Cardiac muscle cell (in vitro differentiated cells and primary cell): ENCODE data around the gene NBPF1. TPM values are rescaled to one million over a fixed set of nuclear protein-coding genes. Genes with fewer than 3 reads are reported as not detected.
"Not testable (repeated sequence)": the region's sequence is repeated elsewhere in the genome, so short reads cannot be mapped to it uniquely, and the experiment has no call there.

ENCODE experiments used
- DNase-seq, 2 donors: peaks; one replicate each; pipeline versions ENCODE4 v3.0.0 to v3.0.0-alpha.2; 2010 to 2017; ENCODE audit warnings: low read depth in 1 of 2, low spot score in 1 of 2
- H3K27ac ChIP-seq: fragments of 200-600 bp; sonication (generic); 2 replicates; pipeline ENCODE4 v1.5.1; 2016
- H3K27me3 ChIP-seq: fragments of 200-600 bp; sonication (generic); 2 replicates; pipeline ENCODE4 v1.6.0; 2016; ENCODE audit warnings: control low read depth
- H3K36me3 ChIP-seq: fragments of 200-600 bp; sonication (generic); 2 replicates; pipeline ENCODE4 v1.5.1; 2016; ENCODE audit warnings: control low read depth
- H3K4me1 ChIP-seq: fragments of 200-600 bp; sonication (generic); 2 replicates; pipeline ENCODE4 v1.8.1; 2017; ENCODE audit warnings: low read depth, mild to moderate bottlenecking, mixed run types
- H3K4me3 ChIP-seq: fragments of 200-600 bp; sonication (generic); 2 replicates; pipeline ENCODE4 v1.5.1; 2016; ENCODE audit warnings: mild to moderate bottlenecking
- H3K9me3 ChIP-seq: fragments of 200-600 bp; sonication (generic); 2 replicates; pipeline ENCODE4 v1.5.1; 2017; ENCODE audit warnings: low read depth, mild to moderate bottlenecking, control low read depth
- CTCF ChIP-seq: IDR thresholded peaks from 2 replicates; pipeline ENCODE4 v1.5.1; 2012; ENCODE audit warnings: low read depth, mild to moderate bottlenecking, low read length
- polyA plus RNA-seq: library from polyadenylated mRNA; unstranded; fragments of >200 nt; fragmentation: Nextera tagmentation; extraction: Ambion mirVana; gene quantifications from 2 replicates; pipeline ENCODE4 v1.2.1, GENCODE V29; 2016
- total RNA-seq: library from RNA; depleted of rRNA; stranded (reverse); fragments of >200 nt; gene quantifications from 2 replicates; pipeline ENCODE4 v1.2.3, GENCODE V29; 2016

Gene NBPF1
- total and polyA plus RNA-seq, 2 experiments from 2014 or later = 42.8 to 57.6 TPM

- no peak for TF ChIP-seq CTCF
- Histone ChIP-seq H3K27me3 (peaks cover 5% of the 10 kb centered on the region), H3K9me3 (no peaks in the 10 kb centered on the region), H3K4me1 (peaks cover 14% of the 10 kb centered on the region), H3K27ac (peak overlapping the region; percentile 47), H3K4me3 (peak overlapping the region; percentile 31), H3K36me3 (peaks cover 11% of the 10 kb centered on the region)
- DNase-seq = peak; percentile 87 to 92
Measured at GRCh38 chr1:16612332-16613172, 812 bp downstream of the NBPF1 start.

GRCh38 chr1:16611981-16612331, 1.4 kb downstream of the NBPF1 start:
- Histone ChIP-seq H3K36me3 (peaks cover 15% of the 10 kb centered on the region), H3K4me3 (peak overlapping the region; percentile 31), H3K4me1 (peaks cover 14% of the 10 kb centered on the region)
- H3K9me3 ChIP-seq, DNase-seq, H3K27ac ChIP-seq, H3K27me3 ChIP-seq: not testable (repeated sequence)

- peaks cover 22% of the 10 kb centered on the region for H3K36me3 ChIP-seq
- H3K27ac ChIP-seq, H3K9me3 ChIP-seq, H3K4me3 ChIP-seq, DNase-seq, H3K27me3 ChIP-seq: not testable (repeated sequence)
- peaks cover 14% of the 10 kb centered on the region for H3K4me1 ChIP-seq
Measured at GRCh38 chr1:16611164-16611563, 2.2 kb downstream of the NBPF1 start.

DNA sequence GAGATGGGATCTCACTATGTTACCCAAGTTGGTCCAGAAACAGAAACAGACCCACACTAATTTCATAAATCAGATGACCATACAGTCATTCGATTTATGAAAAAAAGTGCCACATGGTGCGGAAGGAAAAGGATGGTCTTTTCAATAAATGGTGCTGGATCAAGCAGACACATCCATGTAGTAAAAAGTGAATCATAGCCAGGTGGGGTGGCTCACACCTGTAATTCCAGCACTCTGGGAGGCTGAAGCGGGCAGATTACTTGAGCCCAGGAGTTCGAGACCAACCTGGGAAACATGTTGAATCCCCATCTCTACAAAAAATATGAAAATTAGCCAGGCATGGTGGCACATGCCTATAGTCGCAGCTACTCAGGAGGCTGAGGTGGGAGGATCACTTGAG, 2.8 kb downstream of the NBPF1 start:
- not testable (repeated sequence) for H3K9me3 ChIP-seq, DNase-seq, H3K4me3 ChIP-seq, H3K27me3 ChIP-seq, H3K27ac ChIP-seq
- Histone ChIP-seq H3K36me3 (peaks cover 27% of the 10 kb centered on the region), H3K4me1 (peaks cover 14% of the 10 kb centered on the region)

DNA sequence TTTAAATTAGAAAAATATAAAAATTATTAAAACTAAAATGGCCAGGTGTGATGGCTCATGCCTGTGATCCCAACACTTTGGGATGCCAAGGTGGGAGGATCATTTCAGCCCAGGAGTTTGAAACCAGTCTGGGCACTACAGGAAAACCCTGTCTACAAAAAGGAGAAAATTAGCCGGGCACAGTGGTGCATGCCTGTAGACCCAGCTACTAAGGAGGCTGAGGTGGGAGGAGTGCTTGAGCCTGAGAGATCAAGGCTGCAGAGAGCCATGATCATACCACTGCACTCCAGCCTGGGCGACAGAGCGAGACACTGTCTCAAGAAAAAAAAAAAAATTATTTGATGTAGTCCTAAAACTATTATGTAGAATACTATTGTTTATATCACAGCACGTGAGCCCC, 3.6 kb downstream of the NBPF1 start:
- not testable (repeated sequence) for DNase-seq, H3K4me3 ChIP-seq, H3K27me3 ChIP-seq, H3K27ac ChIP-seq, H3K9me3 ChIP-seq
- peaks cover 14% of the 10 kb centered on the region for H3K4me1 ChIP-seq
- peaks cover 35% of the 10 kb centered on the region for H3K36me3 ChIP-seq

- peaks cover 38% of the 10 kb centered on the region for H3K36me3 ChIP-seq
- no peak for DNase-seq
- no peaks in the 10 kb centered on the region for H3K27me3 ChIP-seq
- peaks cover 10% of the 10 kb centered on the region for H3K4me1 ChIP-seq
- H3K27ac ChIP-seq = no peak overlapping the region
- H3K9me3 ChIP-seq = no peaks in the 10 kb centered on the region
- TF ChIP-seq CTCF = no peak
- no peak overlapping the region for H3K4me3 ChIP-seq
Measured at GRCh38 chr1:16608838-16609560, 4.4 kb downstream of the NBPF1 start.

DNA sequence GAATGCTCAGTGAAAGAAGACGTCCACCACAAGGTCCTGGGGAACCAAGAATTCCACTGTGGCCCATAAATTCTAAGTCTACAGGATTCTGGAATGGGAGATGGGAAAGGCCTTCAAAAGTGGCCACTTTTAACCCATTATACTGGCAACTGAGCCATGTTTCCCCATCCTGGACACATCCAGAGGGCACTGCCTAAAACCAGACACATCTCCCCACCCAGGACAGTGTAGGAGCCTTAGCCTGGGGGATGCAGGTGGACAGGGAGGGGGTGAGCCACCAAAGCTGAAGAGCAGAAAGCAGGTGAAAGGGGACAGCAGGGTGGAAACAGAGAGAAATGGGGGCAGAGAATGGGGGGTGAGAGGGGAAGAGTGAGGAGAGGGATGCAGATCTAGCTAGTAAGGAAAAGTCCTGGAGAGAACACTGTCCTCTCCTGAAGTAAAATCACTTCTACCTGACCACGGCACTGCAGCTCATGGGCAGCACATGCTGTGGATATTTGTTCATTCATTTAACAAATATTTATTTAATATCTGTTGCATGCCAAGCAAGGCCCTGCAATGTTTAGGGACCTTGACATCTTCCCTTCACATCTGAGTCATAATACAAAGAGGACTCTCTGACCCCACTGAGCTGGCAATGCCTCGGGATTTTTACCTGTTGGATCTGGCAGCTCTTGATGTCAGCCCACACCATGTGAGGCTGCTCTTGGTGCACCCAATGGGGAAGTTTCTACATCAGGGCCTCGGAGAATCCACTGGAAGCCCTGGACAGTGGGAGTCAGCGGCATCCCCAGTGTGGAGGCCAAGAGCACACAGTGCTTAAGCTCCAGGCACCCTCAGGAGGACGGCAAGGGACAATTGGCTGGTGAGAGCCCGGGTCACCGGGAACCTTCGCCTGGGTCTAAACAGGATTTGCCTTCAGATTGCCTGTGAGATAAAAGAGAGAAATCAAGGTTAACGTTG, 5.2 kb downstream of the NBPF1 start:
- H3K4me3 ChIP-seq, H3K27me3 ChIP-seq, H3K27ac ChIP-seq, H3K4me1 ChIP-seq, H3K9me3 ChIP-seq, DNase-seq: not testable (repeated sequence)
- peaks cover 38% of the 10 kb centered on the region for H3K36me3 ChIP-seq
